Dermis blood vessel endothelial cell (primary cell): ENCODE measurements around the gene LACC1. TPM values are rescaled to one million over a fixed set of nuclear protein-coding genes. Genes with fewer than 3 reads are reported as not detected.

ENCODE experiments used
- DNase-seq: peaks from one replicate; pipeline ENCODE4 v3.0.0; 2010
- total RNA-seq: library from RNA; depleted of rRNA; stranded (reverse); fragments of >200 nt; gene quantifications from 2 replicates; pipeline ENCODE4 v1.2.3, GENCODE V29; 2014

LACC1 gene
- total RNA-seq, 1 donor from 2014 or later = 14.1 TPM

- DNase-seq = no peak
Measured at GRCh38 chr13:43884222-43884621, 4.5 kb downstream of the LACC1 start.

GRCh38 chr13:43894438-43894837, 14.7 kb downstream of the LACC1 start:
- DNase-seq = no peak

GRCh38 chr13:43895940-43896339, 16.2 kb downstream of the LACC1 start:
- DNase-seq = no peak

- DNase-seq = peak; percentile 78
Measured at GRCh38 chr13:43905435-43906031, 25.8 kb downstream of the LACC1 start.

- DNase-seq = peak; percentile 66
Measured at GRCh38 chr13:43908156-43909126, 28.7 kb downstream of the LACC1 start.

- no peak for DNase-seq
Measured at GRCh38 chr13:43910856-43911255, 31.2 kb downstream of the LACC1 start.

GRCh38 chr13:43911278-43911677, 31.6 kb downstream of the LACC1 start:
- DNase-seq = no peak

GRCh38 chr13:43911871-43912270, 32.2 kb downstream of the LACC1 start:
- DNase-seq = no peak

- DNase-seq = no peak
Measured at GRCh38 chr13:43915451-43915850, 35.7 kb downstream of the LACC1 start.

GRCh38 chr13:43916828-43917227, 37.1 kb downstream of the LACC1 start:
- no peak for DNase-seq

- no peak for DNase-seq
Measured at GRCh38 chr13:43918636-43919035, 38.9 kb downstream of the LACC1 start.

- no peak for DNase-seq
Measured at GRCh38 chr13:43920965-43921674, 41.4 kb downstream of the LACC1 start.

GRCh38 chr13:43924549-43925245, 45.0 kb downstream of the LACC1 start:
- DNase-seq = no peak

- DNase-seq = no peak
Measured at GRCh38 chr13:43929947-43930346, 50.2 kb downstream of the LACC1 start.

GRCh38 chr13:43933378-43933777, 53.7 kb downstream of the LACC1 start:
- no peak for DNase-seq

GRCh38 chr13:43934273-43934672, 54.6 kb downstream of the LACC1 start:
- no peak for DNase-seq

- DNase-seq = no peak
Measured at GRCh38 chr13:43935878-43936277, 56.2 kb downstream of the LACC1 start.

- peak; percentile 26 for DNase-seq
Measured at GRCh38 chr13:43936647-43937046, 56.9 kb downstream of the LACC1 start.

- DNase-seq = no peak
Measured at GRCh38 chr13:43937839-43938238, 58.1 kb downstream of the LACC1 start.

GRCh38 chr13:43938449-43938848, 58.7 kb downstream of the LACC1 start:
- no peak for DNase-seq

- no peak for DNase-seq
Measured at GRCh38 chr13:43939086-43939485, 59.4 kb downstream of the LACC1 start.

GRCh38 chr13:43942286-43942685, 62.6 kb downstream of the LACC1 start:
- DNase-seq = no peak
